ENCODE data around the gene KRT81. TPM values are rescaled to one million over a fixed set of nuclear protein-coding genes. Genes with fewer than 3 reads are reported as not detected.
"Not testable (repeated sequence)": the region's sequence is repeated elsewhere in the genome, so short reads cannot be mapped to it uniquely, and the experiment has no call there.

KRT81 gene
- total and polyA plus RNA-seq, 9 donors: 0.04 to 0.22 (median 0.15) TPM; not detected in 2

DNA sequence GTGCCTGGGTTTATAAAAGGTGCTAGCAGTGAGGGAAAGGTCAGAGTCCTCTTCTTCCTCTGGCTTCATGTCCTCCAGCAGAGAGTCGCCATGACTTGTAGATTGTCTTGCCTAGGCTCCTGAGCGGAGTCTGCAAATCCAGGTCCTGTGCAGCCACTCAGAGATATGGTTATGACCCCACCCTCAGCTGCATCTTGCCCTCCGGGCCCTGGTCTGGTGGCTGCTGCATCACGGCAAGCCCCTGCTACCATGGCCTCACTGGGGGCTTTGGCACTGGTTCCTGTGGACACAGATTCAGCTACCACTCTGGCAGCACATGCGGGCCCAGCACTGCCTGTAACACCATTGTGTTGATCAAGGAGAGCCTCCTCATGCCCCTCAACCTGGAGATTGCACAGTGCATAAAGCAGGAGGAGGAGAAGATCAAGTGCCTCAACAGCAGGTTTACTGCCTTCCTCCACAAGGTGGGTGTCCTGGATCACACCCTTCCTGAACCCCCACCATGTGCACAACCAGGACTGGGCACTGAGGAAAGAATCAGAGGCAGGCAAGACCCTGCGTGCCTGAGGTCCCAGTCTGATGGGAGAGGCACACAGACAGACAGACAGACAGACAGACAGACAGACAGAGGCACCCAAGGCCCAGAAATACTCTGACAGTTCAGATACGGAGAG, 27.4 kb downstream of the KRT81 start:
- Histone ChIP-seq H3K27me3 (ENCODE audit: control insufficient read depth, insufficient read depth, low read length) (peaks cover 34% of the 10 kb centered on the region), H3K4me3 (ENCODE audit: low read length) (no peak overlapping the region), H3K27ac (ENCODE audit: low read length) (no peak overlapping the region), H3K9me3 (replicated peaks; ENCODE audit: control insufficient read depth, low read depth, low read length) (no peaks in the 10 kb centered on the region), H3K4me1 (ENCODE audit: control insufficient read depth, insufficient read depth, low read length) (peaks cover 22% of the 10 kb centered on the region), H3K36me3 (ENCODE audit: control insufficient read depth, insufficient read depth, low read length) (no peaks in the 10 kb centered on the region)
- WGBS (ENCODE audit: insufficient coverage): 74% methylated on average over 4 of the region's 7 CpGs
- DNase-seq: no peak

- Histone ChIP-seq H3K36me3 (ENCODE audit: control insufficient read depth, insufficient read depth, low read length) (no peaks in the 10 kb centered on the region), H3K27ac (ENCODE audit: low read length) (no peak overlapping the region), H3K27me3 (ENCODE audit: control insufficient read depth, insufficient read depth, low read length) (peaks cover 50% of the 10 kb centered on the region), H3K4me3 (ENCODE audit: low read length) (no peak overlapping the region), H3K9me3 (replicated peaks; ENCODE audit: control insufficient read depth, low read depth, low read length) (no peaks in the 10 kb centered on the region), H3K4me1 (ENCODE audit: control insufficient read depth, insufficient read depth, low read length) (peaks cover 27% of the 10 kb centered on the region)
- DNase-seq: no peak
- WGBS (ENCODE audit: insufficient coverage): 89% methylated on average over 1 of the region's 3 CpGs
Observed at GRCh38 chr12:52262286-52262685, 29.0 kb downstream of the KRT81 start.

DNA sequence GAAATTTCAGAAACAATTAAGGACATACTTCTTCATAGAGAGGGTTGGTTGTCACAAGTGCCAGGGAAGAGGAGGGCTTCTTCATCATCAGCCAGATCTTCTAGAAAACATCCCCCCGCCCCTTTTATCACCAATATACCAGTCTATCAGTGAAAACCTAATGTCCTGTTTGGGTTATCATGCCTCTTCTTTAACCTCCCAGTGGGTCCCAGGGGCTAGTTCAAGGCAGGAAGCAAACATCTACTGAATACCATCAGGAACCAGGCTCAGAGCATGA, 30.2 kb downstream of the KRT81 start:
- Histone ChIP-seq H3K27ac (ENCODE audit: low read length) (no peak overlapping the region), H3K27me3 (ENCODE audit: control insufficient read depth, insufficient read depth, low read length) (peaks cover 61% of the 10 kb centered on the region), H3K4me3 (ENCODE audit: low read length) (no peak overlapping the region), H3K9me3 (replicated peaks; ENCODE audit: control insufficient read depth, low read depth, low read length) (no peaks in the 10 kb centered on the region), H3K4me1 (ENCODE audit: control insufficient read depth, insufficient read depth, low read length) (peaks cover 27% of the 10 kb centered on the region), H3K36me3 (ENCODE audit: control insufficient read depth, insufficient read depth, low read length) (no peaks in the 10 kb centered on the region)
- WGBS (ENCODE audit: insufficient coverage): no CpG with 5 or more reads among the region's 1 CpG
- DNase-seq: no peak

DNA sequence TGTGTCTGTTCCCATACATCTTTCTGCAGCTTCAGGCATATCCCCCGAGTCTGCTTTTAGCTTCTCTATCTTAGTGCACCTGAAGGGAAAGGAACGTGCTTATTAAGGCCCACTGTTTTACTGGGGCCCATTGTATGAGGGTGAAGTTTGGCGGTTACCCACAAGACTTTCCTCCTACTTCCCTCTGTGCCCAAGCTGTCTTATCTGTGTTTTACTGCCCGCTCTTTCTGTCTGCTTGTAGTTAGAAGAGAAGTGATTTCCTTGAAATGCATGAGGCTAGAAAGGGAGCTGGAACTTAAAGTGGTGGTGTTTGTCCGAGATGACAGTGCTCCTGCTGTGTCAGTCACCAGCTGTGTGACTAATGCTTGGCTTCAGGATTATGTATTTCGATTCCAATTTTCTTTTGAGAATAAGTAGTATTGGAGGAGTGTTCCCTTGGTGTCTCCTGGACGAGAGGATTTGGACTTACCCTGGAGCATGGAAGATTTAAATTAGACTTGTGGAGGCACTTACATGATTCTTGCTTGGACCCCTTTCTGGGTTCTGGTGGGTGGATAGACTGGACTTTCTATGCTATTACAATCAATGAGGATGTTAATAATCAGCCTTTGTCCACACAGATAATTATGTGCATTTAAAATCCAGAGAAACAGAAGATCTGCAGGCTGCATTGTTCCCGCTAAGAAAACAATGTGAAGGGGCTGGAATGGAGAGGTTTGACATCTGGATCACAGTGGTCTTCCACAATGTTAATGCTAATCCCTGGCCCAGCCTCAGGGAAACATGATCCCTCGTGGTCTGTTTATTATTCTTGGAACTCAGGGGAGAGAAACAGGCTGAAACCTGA, 30.8 kb downstream of the KRT81 start:
- H3K36me3 ChIP-seq (ENCODE audit: control insufficient read depth, insufficient read depth, low read length): no peaks in the 10 kb centered on the region
- no peak for DNase-seq
- WGBS (ENCODE audit: insufficient coverage): 61% methylated on average over 3 of the region's 9 CpGs
- no peak overlapping the region for H3K4me3 ChIP-seq (ENCODE audit: low read length)
- no peaks in the 10 kb centered on the region for H3K9me3 ChIP-seq (replicated peaks; ENCODE audit: control insufficient read depth, low read depth, low read length)
- H3K27me3 ChIP-seq (ENCODE audit: control insufficient read depth, insufficient read depth, low read length): peaks cover 65% of the 10 kb centered on the region
- H3K27ac ChIP-seq (ENCODE audit: low read length): no peak overlapping the region
- peaks cover 27% of the 10 kb centered on the region for H3K4me1 ChIP-seq (ENCODE audit: control insufficient read depth, insufficient read depth, low read length)

GRCh38 chr12:52259657-52260243, 31.6 kb downstream of the KRT81 start:
- Histone ChIP-seq H3K4me3 (ENCODE audit: low read length) (no peak overlapping the region), H3K9me3 (replicated peaks; ENCODE audit: control insufficient read depth, low read depth, low read length) (no peaks in the 10 kb centered on the region), H3K36me3 (ENCODE audit: control insufficient read depth, insufficient read depth, low read length) (no peaks in the 10 kb centered on the region), H3K27ac (ENCODE audit: low read length) (no peak overlapping the region), H3K4me1 (ENCODE audit: control insufficient read depth, insufficient read depth, low read length) (peaks cover 27% of the 10 kb centered on the region), H3K27me3 (ENCODE audit: control insufficient read depth, insufficient read depth, low read length) (peaks cover 73% of the 10 kb centered on the region)
- WGBS (ENCODE audit: insufficient coverage): 76% methylated on average over 3 of the region's 6 CpGs
- DNase-seq: no peak

DNA sequence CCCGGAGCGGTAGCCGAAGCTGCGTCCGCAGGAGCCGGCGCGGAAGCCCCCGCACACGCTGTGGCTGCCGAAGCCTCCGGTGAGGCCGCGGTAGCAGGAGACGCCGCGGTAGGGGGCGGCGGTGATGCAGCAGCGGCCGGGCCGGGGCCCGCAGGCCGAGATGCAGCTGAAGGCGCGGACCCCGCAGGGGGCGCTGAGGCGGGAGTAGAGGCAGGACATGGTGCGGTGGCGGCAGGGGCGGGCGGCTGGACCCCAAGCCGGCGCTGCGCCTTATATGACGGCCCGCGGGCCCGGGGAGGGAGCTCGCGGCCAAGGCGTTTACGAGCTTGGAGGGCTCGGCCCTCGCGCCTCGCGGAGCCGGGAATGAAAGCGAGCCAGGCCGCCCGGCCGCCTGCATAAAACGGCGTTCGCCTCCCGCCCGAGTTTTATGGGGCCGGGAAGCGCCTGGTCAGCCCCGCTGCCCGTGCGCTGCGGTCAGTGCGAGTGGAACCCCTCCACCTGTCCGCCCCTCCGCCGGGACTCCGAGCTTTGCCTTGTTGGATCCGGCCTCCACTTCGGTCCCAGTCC, 32.9 kb downstream of the KRT81 start:
- DNase-seq: peak; percentile 69
- no peaks in the 10 kb centered on the region for H3K36me3 ChIP-seq (ENCODE audit: control insufficient read depth, insufficient read depth, low read length)
- H3K9me3 ChIP-seq (replicated peaks; ENCODE audit: control insufficient read depth, low read depth, low read length): no peaks in the 10 kb centered on the region
- WGBS (ENCODE audit: insufficient coverage): 1% methylated on average over 72 of the region's 72 CpGs
- no peak overlapping the region for H3K4me3 ChIP-seq (ENCODE audit: low read length)
- peaks cover 16% of the 10 kb centered on the region for H3K4me1 ChIP-seq (ENCODE audit: control insufficient read depth, insufficient read depth, low read length)
- peaks cover 79% of the 10 kb centered on the region for H3K27me3 ChIP-seq (ENCODE audit: control insufficient read depth, insufficient read depth, low read length)
- no peak overlapping the region for H3K27ac ChIP-seq (ENCODE audit: low read length)

DNA sequence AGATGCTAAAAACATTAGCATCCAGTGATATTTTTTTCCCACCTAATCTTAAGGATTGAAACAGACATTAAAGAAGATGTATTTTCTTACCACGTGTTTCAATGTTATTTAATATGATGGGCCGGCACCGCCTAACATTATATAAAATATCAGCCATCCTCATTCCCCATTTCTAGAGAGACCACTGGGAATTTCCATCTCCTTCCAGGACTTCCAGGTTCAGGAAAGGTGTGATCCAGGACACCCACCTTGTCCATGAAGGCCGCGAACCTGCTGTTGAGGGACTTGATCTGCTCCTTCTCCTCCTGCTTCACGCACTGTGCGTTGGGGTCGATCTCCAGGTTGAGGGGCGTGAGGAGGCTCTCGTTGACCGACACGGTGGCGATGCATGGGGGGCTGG, 33.4 kb downstream of the KRT81 start:
- not testable (repeated sequence) for H3K36me3 ChIP-seq (ENCODE audit: control insufficient read depth, insufficient read depth, low read length); DNase-seq; H3K9me3 ChIP-seq (replicated peaks; ENCODE audit: control insufficient read depth, low read depth, low read length); H3K4me3 ChIP-seq (ENCODE audit: low read length); H3K27ac ChIP-seq (ENCODE audit: low read length)
- H3K4me1 ChIP-seq (ENCODE audit: control insufficient read depth, insufficient read depth, low read length): peaks cover 16% of the 10 kb centered on the region
- WGBS (ENCODE audit: insufficient coverage): 6% methylated on average over 5 of the region's 13 CpGs
- peaks cover 80% of the 10 kb centered on the region for H3K27me3 ChIP-seq (ENCODE audit: control insufficient read depth, insufficient read depth, low read length)

GRCh38 chr12:52257074-52257551, 34.2 kb downstream of the KRT81 start:
- 100% methylated on average over 1 of the region's 4 CpGs for WGBS (ENCODE audit: insufficient coverage)
- DNase-seq: no peak
- no peaks in the 10 kb centered on the region for H3K36me3 ChIP-seq (ENCODE audit: control insufficient read depth, insufficient read depth, low read length)
- H3K27me3 ChIP-seq (ENCODE audit: control insufficient read depth, insufficient read depth, low read length): peaks cover 82% of the 10 kb centered on the region
- no peak overlapping the region for H3K27ac ChIP-seq (ENCODE audit: low read length)
- H3K4me3 ChIP-seq (ENCODE audit: low read length): no peak overlapping the region
- H3K9me3 ChIP-seq (replicated peaks; ENCODE audit: control insufficient read depth, low read depth, low read length): no peaks in the 10 kb centered on the region
- peaks cover 16% of the 10 kb centered on the region for H3K4me1 ChIP-seq (ENCODE audit: control insufficient read depth, insufficient read depth, low read length)

GRCh38 chr12:52256584-52256935, 34.8 kb downstream of the KRT81 start:
- H3K27me3 ChIP-seq (ENCODE audit: control insufficient read depth, insufficient read depth, low read length): peaks cover 80% of the 10 kb centered on the region
- 69% methylated on average over 2 of the region's 2 CpGs for WGBS (ENCODE audit: insufficient coverage)
- no peaks in the 10 kb centered on the region for H3K36me3 ChIP-seq (ENCODE audit: control insufficient read depth, insufficient read depth, low read length)

DNA sequence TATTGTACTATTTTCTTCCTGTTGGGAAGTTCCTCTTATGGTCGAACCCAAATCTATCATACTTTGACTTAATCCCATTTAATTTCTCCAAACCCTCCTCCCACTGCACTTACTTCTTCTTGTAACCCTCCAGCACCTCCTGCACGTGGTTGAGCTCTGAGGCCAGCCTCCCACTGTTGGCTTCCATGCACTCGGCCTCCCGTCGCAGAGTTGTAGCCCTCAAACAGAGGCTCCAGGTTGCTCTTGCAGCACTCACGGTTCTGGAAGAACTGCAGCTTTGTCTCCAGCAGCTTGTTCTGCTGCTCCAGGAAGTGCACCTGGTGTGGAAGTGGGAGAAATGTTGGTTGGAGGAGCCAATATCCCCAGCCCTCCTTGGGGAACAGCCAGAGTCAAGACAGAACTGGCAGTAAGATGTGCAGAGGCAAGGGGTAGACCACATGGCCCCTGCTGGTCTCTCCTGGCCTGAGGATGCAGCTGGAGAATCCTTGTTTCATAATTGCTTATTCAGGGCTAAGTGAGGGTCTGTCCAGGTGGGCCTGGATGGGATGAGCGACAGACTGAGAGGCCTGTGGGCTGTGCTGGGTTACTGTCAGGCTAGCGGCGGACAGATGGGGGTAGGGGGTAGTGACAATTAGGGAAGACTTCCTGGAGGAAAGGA, 35.3 kb downstream of the KRT81 start:
- 68% methylated on average over 7 of the region's 9 CpGs for WGBS (ENCODE audit: insufficient coverage)
- no peak for DNase-seq
- H3K27ac ChIP-seq (ENCODE audit: low read length): no peak overlapping the region
- peaks cover 12% of the 10 kb centered on the region for H3K4me1 ChIP-seq (ENCODE audit: control insufficient read depth, insufficient read depth, low read length)
- H3K36me3 ChIP-seq (ENCODE audit: control insufficient read depth, insufficient read depth, low read length): no peaks in the 10 kb centered on the region
- H3K27me3 ChIP-seq (ENCODE audit: control insufficient read depth, insufficient read depth, low read length): peaks cover 78% of the 10 kb centered on the region
- H3K4me3 ChIP-seq (ENCODE audit: low read length): no peak overlapping the region
- H3K9me3 ChIP-seq (replicated peaks; ENCODE audit: control insufficient read depth, low read depth, low read length): no peaks in the 10 kb centered on the region

More at GRCh38 chr12:52256584-52256935, 34.8 kb downstream of the KRT81 start:
- Histone ChIP-seq H3K4me1 (ENCODE audit: control insufficient read depth, insufficient read depth, low read length) (peaks cover 16% of the 10 kb centered on the region), H3K9me3 (replicated peaks; ENCODE audit: control insufficient read depth, low read depth, low read length) (no peaks in the 10 kb centered on the region), H3K4me3 (ENCODE audit: low read length) (no peak overlapping the region), H3K27ac (ENCODE audit: low read length) (no peak overlapping the region)
- DNase-seq: no peak

Data from muscle of leg (tissue), 11 donors.